ENCODE data around the gene SLC30A1.

SLC30A1 gene

DNA sequence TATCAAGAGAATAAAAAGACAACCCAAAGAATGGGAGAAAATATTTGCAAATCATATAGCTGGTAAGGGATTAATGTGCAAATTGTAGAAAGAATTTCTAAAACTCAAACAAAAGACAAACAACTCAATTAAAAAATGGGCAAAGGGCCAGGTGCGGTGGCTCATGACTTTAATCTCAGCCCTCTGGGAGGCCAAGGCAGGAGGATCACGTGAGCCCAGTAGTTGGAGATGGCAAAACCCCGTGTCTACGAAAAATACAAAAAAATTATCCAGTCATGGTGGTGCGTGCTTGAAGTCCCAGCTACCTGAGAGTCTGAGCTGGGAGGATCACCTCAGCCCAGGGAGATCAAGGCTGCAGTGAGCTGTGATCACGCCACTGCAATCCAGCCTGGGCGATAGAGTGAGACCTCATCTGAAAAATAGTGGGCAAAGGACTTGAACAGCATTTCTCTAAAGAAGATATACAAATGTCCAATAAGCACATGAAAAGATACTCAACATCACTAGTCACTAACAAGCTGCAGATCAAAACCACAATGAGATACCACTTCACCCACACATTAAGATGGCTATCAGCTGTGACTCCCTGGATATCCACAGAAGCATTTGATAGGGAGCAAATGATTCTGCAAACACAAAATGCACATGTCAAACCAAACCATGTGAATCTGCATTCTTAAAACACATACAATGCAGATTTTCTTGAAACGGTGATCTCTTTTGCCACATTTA is 20.9 kb downstream of the SLC30A1 start:
- H3K4me3 ChIP-seq (ENCODE audit: control insufficient read depth, low read depth, low read length) = no peak overlapping the region
- TF ChIP-seq, protein P1, sequence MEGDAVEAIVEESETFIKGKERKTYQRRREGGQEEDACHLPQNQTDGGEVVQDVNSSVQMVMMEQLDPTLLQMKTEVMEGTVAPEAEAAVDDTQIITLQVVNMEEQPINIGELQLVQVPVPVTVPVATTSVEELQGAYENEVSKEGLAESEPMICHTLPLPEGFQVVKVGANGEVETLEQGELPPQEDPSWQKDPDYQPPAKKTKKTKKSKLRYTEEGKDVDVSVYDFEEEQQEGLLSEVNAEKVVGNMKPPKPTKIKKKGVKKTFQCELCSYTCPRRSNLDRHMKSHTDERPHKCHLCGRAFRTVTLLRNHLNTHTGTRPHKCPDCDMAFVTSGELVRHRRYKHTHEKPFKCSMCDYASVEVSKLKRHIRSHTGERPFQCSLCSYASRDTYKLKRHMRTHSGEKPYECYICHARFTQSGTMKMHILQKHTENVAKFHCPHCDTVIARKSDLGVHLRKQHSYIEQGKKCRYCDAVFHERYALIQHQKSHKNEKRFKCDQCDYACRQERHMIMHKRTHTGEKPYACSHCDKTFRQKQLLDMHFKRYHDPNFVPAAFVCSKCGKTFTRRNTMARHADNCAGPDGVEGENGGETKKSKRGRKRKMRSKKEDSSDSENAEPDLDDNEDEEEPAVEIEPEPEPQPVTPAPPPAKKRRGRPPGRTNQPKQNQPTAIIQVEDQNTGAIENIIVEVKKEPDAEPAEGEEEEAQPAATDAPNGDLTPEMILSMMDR (conservative IDR thresholded peaks at IDR 0.05; ENCODE audit: control insufficient read depth, insufficient read depth, low read depth, low read length) = no peak
- DNase-seq (ENCODE audit: low read depth) = no peak

DNA sequence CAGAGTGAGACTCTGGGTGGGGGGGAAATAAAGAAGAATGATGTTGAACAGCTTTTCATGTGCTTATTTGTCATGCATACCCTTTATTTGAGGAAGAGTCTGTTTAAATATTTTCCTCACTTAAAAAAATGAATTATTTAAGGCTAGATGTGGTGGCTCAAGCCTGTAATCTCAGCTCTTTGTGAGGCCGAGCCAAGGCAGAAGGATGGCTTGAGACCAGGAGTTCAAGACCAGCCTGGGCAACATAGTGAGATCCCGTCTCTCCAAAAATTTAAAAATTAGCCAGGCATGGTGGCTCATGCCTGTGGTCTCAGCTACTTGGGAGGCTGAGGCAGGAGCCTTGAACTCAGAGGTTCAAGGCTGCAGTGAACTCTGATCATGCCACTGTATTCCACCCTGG is 25.4 kb downstream of the SLC30A1 start:
- no peak overlapping the region for H3K4me3 ChIP-seq (ENCODE audit: control insufficient read depth, low read depth, low read length)
- TF ChIP-seq, protein P1 (conservative IDR thresholded peaks at IDR 0.05; ENCODE audit: control insufficient read depth, insufficient read depth, low read depth, low read length) = no peak

DNA sequence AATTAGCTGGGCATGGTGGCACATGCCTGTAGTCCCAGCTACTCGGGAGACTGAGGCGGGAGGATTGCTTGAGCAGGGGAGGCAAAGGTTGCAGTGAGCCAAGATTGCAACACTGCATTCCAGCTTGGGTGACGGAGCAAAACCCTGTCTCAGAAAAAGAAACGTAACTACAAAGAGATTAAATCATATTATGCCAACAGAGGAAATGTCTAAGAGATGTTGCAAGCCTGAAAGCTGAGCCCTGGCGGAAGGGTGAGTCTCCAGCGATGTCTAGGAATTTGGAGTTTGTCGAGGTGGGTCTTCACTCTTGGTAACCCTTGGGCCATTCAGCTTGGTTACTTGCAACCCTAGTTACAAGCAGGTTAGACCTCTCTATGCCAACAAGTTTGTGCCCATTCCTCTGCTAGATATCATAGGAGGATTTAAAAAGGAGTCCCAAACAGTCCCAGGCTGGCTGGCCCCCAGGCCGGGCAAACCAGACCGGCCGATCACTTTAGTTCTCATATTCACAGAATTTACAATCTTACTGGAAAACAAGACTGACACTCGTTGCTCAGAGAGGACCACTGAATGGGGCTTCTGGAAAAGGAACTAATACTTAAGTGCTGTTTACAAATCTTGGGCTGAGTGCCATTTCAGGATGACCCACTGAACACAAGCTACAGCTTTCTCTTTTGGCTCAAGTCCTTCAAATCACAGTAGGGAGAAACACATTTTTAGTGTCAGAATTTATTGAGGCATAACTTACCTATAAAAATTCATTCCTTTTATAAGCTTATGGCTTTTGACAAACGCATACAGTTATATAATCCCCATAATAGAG is 27.1 kb downstream of the SLC30A1 start:
- DNase-seq (ENCODE audit: low read depth) = peak; percentile 26

More for the DNA sequence above, 25.4 kb downstream of the SLC30A1 start:
- DNase-seq (ENCODE audit: low read depth) = no peak

DNA sequence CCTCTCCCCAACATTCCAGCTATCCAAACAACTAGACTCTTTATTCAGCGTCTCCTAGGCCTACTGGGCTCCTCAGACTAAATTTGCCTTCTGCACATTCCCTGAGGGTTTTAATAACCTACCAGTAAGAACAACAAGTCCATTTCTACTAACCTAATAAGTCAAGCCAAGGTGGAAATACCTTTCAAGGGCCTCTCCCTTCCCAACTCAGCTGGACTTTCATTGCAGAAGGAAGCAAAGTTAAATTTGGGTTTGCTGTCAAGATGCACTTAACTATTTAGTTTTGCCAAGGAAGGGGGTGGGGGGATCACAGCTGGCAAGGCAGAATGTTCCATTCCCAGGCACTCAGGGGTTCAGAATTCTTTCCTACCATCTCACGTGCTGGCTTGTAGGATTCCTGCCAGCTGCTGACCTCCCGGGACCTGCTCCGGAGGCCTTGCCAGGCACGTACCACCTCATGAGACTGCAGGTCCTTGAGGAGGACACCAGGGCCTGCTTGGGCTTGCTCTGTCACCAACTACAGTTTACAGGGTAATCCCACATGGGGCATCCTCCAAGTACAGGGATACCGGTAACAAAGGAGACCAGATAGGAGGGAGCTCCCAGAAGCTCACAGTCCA is 29.8 kb downstream of the SLC30A1 start:
- no peak overlapping the region for H3K4me3 ChIP-seq (ENCODE audit: control insufficient read depth, low read depth, low read length)
- TF ChIP-seq, protein P1 (conservative IDR thresholded peaks at IDR 0.05; ENCODE audit: control insufficient read depth, insufficient read depth, low read depth, low read length) = no peak
- no peak for DNase-seq (ENCODE audit: low read depth)

More for the DNA sequence above, 27.1 kb downstream of the SLC30A1 start:
- H3K4me3 ChIP-seq (ENCODE audit: control insufficient read depth, low read depth, low read length) = no peak overlapping the region
- TF ChIP-seq, protein P1 (conservative IDR thresholded peaks at IDR 0.05; ENCODE audit: control insufficient read depth, insufficient read depth, low read depth, low read length) = no peak

DNA sequence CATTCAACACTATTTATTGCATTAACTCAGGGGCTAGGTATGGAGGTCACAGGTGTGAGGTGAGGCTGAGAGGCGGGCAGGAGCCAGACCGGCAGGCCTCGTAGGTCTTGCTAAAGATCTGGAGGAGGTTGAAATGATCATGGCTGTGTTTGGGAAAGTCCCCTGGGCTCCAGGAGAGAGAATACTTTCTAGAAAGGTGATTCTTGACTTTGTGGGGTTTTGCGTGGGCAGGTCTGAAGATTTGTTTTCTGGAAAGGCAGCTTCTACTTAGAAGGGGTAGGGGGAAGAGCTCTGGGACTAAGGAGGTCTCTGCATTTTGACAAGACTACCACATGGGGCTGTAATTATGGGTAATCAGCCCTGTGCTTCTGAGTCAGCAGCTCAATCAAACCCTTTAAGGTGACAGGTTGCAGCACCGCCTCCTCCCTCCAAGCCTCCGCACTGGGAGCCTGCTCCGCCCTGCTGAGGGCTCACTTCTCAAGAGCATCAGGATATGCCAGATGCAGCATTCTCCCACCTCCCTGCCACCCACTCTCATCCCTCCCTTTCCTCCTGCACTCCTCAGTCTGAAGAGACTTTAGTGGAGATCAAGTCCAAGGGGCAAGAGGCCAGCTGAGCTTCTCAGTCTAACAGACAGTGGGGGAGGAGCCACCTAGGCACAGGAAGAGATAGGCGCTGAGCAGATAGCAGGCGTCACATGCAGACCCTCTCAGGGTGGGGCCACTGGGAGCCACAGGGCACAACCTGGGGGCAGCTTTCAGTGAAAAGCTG is 30.5 kb downstream of the SLC30A1 start:
- TF ChIP-seq, protein P1 (conservative IDR thresholded peaks at IDR 0.05; ENCODE audit: control insufficient read depth, insufficient read depth, low read depth, low read length) = no peak
- no peak overlapping the region for H3K4me3 ChIP-seq (ENCODE audit: control insufficient read depth, low read depth, low read length)
- DNase-seq (ENCODE audit: low read depth) = no peak

DNA sequence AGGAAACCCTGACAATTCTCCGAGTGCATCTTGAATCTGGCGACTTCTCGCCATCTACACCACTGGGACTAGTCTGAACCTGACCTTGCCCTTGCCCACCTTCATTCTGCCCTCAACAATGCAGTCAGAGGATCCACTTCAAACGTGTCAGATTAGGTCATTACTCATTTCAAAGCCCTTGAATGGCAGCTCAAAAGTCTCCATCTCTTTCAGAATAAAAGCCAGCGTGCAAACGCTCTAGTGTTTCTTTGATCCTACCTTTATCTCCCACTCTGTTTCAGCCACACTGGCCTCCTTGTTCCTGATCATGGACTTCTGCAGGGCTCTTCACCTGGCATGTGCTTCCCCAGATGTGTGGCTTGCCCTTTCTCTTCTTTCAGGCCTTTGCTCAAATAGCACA is 31.3 kb downstream of the SLC30A1 start:
- TF ChIP-seq, protein P1 (conservative IDR thresholded peaks at IDR 0.05; ENCODE audit: control insufficient read depth, insufficient read depth, low read depth, low read length) = no peak

More for the DNA sequence above, 31.3 kb downstream of the SLC30A1 start:
- DNase-seq (ENCODE audit: low read depth) = no peak
- H3K4me3 ChIP-seq (ENCODE audit: control insufficient read depth, low read depth, low read length) = no peak overlapping the region
